Measurements from ENCODE around the gene EFNB2. TPM values are rescaled to one million over a fixed set of nuclear protein-coding genes. Genes with fewer than 3 reads are reported as not detected.
A peak's percentile ranks its signal among the peaks of the same experiment; 100 is the strongest.

The EFNB2 gene
- total RNA-seq, 2 donors from 2014 or later: 4.6 to 6.7 TPM

- Histone ChIP-seq H3K4me1 (no peaks in the 10 kb centered on the region), H3K4me3 (no peak overlapping the region), H3K36me3 (replicated peaks in 1 of 2; ENCODE audit: insufficient read depth in 1 of 2, low read depth in 2 of 2) (no peaks in the 10 kb centered on the region), H3K27me3 (no peaks in the 10 kb centered on the region), H3K9me3 (no peaks in the 10 kb centered on the region), H3K27ac (no peak overlapping the region)
- intact Hi-C loops (cut with DNase I): no loop called here
- DNase-seq (no peak), ATAC-seq (no peak)
- TF ChIP-seq CTCF (IDR thresholded peaks at IDR 0.05) (no peak), POLR2A (IDR thresholded peaks at IDR 0.05) (no peak)
- WGBS, 2 donors: 84 to 86% methylated on average over 3 of the region's 3 CpGs
Observed at GRCh38 chr13:106494936-106495335, 40.5 kb downstream of the EFNB2 start.

- Histone ChIP-seq H3K9me3 (no peaks in the 10 kb centered on the region), H3K4me3 (no peak overlapping the region), H3K27ac (no peak overlapping the region), H3K27me3 (no peaks in the 10 kb centered on the region), H3K36me3 (replicated peaks in 1 of 2; ENCODE audit: insufficient read depth in 1 of 2, low read depth in 2 of 2) (no peaks in the 10 kb centered on the region), H3K4me1 (no peaks in the 10 kb centered on the region)
- ATAC-seq: no peak
- no peak for TF ChIP-seq POLR2A (IDR thresholded peaks at IDR 0.05)
- no peak for TF ChIP-seq CTCF (IDR thresholded peaks at IDR 0.05)
- intact Hi-C loops (cut with DNase I): no loop called here
- no peak for DNase-seq
Observed at GRCh38 chr13:106494506-106494905, 41.0 kb downstream of the EFNB2 start.

GRCh38 chr13:106493533-106494220 lies 41.8 kb downstream of the EFNB2 start:
- no peak for ATAC-seq
- Histone ChIP-seq H3K4me1 (no peaks in the 10 kb centered on the region), H3K9me3 (no peaks in the 10 kb centered on the region), H3K27me3 (no peaks in the 10 kb centered on the region), H3K27ac (no peak overlapping the region), H3K4me3 (no peak overlapping the region), H3K36me3 (replicated peaks in 1 of 2; ENCODE audit: insufficient read depth in 1 of 2, low read depth in 2 of 2) (no peaks in the 10 kb centered on the region)
- 74 to 87% methylated on average over 17 of the region's 17 CpGs for WGBS, 2 donors
- DNase-seq: peak in 1 of 4 donors; percentile 25
- intact Hi-C loops (cut with DNase I): no loop called here
- TF ChIP-seq POLR2A (IDR thresholded peaks at IDR 0.05) (no peak), CTCF (IDR thresholded peaks at IDR 0.05) (no peak)

GRCh38 chr13:106492588-106493475 lies 42.6 kb downstream of the EFNB2 start:
- no peak overlapping the region for H3K4me3 ChIP-seq
- no peaks in the 10 kb centered on the region for H3K4me1 ChIP-seq
- TF ChIP-seq POLR2A (IDR thresholded peaks at IDR 0.05): no peak
- no peak for TF ChIP-seq CTCF (IDR thresholded peaks at IDR 0.05)
- no peak overlapping the region for H3K27ac ChIP-seq
- H3K27me3 ChIP-seq: no peaks in the 10 kb centered on the region
- intact Hi-C loops (cut with DNase I): no loop called here
- 91 to 94% methylated on average over 44 to 51 of the region's 54 CpGs for WGBS, 2 donors
- no peak for DNase-seq
- H3K9me3 ChIP-seq: no peaks in the 10 kb centered on the region
- H3K36me3 ChIP-seq (replicated peaks in 1 of 2; ENCODE audit: insufficient read depth in 1 of 2, low read depth in 2 of 2): no peaks in the 10 kb centered on the region
- ATAC-seq: no peak

Measured in body of pancreas (tissue), 4 donors.